ENCODE data around the gene ATXN3. TPM values are rescaled to one million over a fixed set of nuclear protein-coding genes. Genes with fewer than 3 reads are reported as not detected.

The ATXN3 gene
- 10 to 100 TPM; 30.3 to 30.5 TPM for total RNA-seq

DNA sequence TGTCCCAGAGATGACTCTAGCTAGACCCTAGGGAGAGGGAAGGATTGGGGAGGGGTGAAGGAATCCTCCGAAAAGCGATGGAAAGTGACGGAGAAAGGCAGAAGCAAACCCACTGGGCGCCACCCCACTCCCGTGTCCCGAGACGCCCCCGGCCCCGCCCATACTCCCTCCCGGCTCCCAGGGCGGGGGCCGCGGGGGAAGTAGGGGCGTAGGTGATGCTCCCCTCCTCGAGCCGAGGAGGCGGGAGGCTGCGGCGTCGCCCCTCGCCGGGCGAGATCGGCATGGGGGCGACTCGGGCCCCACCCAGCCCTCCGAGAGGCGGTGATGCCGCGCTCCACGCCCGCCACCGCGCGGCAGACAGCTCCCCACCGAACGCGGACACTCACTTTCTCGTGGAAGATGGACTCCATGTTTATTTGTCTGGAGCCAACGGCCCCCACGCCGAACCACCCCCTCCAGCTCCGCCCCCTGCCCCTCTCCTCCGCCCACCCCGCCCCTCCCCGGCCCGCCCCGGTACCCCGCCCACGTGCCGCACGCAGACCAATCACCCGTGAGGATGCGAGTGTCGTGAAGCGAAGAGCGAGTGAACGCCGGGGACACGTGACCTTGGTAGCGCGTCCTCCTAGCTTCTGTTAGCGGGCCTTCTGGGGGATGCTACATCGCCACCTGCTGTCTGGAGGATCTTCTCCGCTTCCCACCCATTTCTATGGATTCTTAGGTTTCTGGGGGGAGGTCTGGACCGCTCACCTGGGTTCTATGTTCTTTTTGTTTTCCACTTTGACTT lies at the start of gene ATXN3:
ATXN3 (minus strand) TSS at position 440 of the 784 bp plus-strand sequence; CDS start at position 410, 30 bp downstream.
- H3K27me3 Mint-ChIP-seq, result no peaks in the 10 kb centered on the region
- H3K4me1 Mint-ChIP-seq, result peaks cover 45% of the 10 kb centered on the region
- H3K9me3 Mint-ChIP-seq, result no peaks in the 10 kb centered on the region
- no peaks in the 10 kb centered on the region for H3K36me3 Mint-ChIP-seq
- DNase-seq, result peak; percentile 95
- H3K4me3 Mint-ChIP-seq, result peak within 1 kb of the TSS; percentile 99
- H3K27ac Mint-ChIP-seq, result peak within 1 kb of the TSS; percentile 91

DNA sequence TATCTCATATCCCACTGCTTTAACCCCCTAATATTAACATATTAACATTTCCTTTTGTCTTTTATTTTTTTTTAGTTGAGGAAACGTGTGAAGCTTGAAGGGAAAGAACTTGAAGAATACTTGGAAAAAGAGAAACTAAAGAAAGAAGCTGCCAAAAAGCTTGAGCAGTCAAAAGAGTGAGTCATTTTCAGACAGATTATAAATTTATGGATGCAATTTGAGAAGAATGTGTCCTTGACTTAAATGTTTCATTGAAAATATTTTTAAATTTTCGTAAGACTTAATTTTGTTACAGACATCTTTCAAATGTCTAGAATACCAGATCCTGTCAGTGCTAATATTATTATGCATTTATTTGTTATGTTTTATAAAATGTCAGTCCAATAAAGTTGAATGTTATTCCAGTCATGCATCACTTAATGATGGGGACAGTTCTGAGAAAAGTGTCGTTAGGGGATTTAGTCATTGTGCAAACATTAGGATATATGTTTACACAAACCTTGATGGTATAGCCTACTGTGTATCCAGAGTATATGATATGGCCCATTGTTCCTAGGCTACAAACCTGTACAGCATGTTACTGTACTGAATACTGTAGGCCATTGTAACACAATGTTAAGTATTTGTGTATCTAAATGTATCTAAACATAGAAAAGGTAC lies 48.0 kb upstream of the ATXN3 start:
- no peak for DNase-seq
- H3K4me1 Mint-ChIP-seq, result peaks cover 12% of the 10 kb centered on the region
- H3K27me3 Mint-ChIP-seq, result no peaks in the 10 kb centered on the region
- H3K9me3 Mint-ChIP-seq, result no peaks in the 10 kb centered on the region
- peaks cover 32% of the 10 kb centered on the region for H3K36me3 Mint-ChIP-seq
- H3K27ac Mint-ChIP-seq, result no peak overlapping the region
- H3K4me3 Mint-ChIP-seq, result no peak overlapping the region

DNA sequence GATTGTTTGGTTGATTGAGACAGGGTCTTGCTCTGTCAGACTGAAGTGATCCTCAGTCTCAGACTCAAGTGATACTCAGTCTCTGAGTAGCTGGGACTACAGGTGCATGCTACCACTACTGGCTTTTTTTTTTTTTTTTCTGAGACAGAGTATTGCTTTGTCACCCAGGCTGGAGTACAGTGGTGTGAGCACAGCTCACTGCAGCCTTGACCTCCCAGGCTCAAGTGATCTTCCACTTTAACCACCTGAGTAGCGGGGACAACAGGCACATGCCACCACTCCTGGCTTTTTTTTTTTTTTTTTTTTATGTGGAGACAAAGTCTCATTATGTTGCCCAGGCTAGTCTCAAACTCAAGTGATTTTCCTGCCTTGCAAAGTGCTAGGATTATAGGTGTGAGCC lies 47.2 kb upstream of the ATXN3 start:
- no peak overlapping the region for H3K27ac Mint-ChIP-seq
- H3K4me3 Mint-ChIP-seq, result no peak overlapping the region
- no peaks in the 10 kb centered on the region for H3K9me3 Mint-ChIP-seq
- no peak for DNase-seq
- peaks cover 10% of the 10 kb centered on the region for H3K4me1 Mint-ChIP-seq
- peaks cover 33% of the 10 kb centered on the region for H3K36me3 Mint-ChIP-seq
- H3K27me3 Mint-ChIP-seq, result no peaks in the 10 kb centered on the region

DNA sequence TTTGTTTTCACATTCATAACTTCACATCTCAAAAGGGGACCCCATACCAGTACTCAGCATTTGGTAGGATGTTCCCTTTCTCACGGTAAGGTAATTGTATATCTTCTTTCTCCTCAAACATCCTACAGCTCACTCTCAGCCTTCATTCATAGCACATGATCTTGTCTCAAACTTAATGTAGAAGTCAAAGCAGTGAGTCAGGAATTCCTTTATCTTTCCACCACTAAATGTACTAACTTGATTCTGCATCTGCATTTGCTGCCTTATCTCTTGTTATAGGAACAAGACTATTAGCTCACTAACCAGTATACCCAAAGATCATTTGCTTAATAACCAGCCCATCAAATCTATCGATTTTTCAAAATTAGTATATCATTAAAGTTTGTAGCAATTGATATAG lies 38.3 kb upstream of the ATXN3 start:
- no peaks in the 10 kb centered on the region for H3K4me1 Mint-ChIP-seq
- no peaks in the 10 kb centered on the region for H3K27me3 Mint-ChIP-seq
- H3K36me3 Mint-ChIP-seq, result peaks cover 32% of the 10 kb centered on the region
- no peak overlapping the region for H3K27ac Mint-ChIP-seq
- no peak overlapping the region for H3K4me3 Mint-ChIP-seq
- DNase-seq, result no peak
- no peaks in the 10 kb centered on the region for H3K9me3 Mint-ChIP-seq

DNA sequence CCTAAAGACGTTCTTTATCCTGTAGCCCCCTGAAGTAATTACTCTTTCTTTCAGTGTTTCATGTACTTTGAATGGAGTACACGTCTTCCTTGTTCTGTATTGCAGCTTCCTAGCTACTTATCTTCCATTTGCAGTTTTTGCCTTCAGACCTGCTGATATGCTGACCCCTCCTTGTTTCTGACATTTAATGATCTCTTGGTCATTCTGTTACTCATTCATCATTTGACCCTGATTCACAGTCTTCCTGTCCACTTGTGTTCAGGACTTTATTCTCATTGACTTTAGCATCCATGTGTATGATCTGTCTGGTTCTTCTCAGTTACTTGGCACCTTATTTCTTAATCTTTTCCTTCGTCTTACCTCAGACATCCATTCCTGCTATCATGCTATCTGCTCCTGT lies 37.6 kb upstream of the ATXN3 start:
- Mint-ChIP-seq H3K27me3 (no peaks in the 10 kb centered on the region), H3K4me3 (no peak overlapping the region), H3K27ac (no peak overlapping the region), H3K36me3 (peaks cover 30% of the 10 kb centered on the region), H3K9me3 (no peaks in the 10 kb centered on the region), H3K4me1 (no peaks in the 10 kb centered on the region)
- DNase-seq, result no peak

DNA sequence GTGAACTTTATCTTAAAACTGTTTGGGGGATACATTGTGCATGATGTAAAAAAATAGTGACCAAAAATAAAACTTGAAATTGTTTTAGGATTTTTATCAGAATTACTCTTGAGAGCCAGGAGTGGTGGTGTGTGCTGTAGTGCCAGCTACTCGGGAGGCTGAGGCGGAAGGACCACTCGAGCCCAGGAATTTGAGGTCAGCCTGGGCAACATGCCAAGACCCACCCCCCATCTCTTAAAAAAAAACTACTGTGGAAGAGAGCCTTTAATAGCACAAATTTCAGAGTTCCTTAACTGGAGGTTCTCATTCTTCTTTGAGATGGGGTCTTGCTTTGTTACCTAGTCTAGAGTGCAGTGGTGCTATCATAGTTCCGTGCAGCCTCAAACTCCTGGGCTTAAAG lies 36.9 kb upstream of the ATXN3 start:
- no peak overlapping the region for H3K4me3 Mint-ChIP-seq
- H3K27ac Mint-ChIP-seq, result no peak overlapping the region
- H3K36me3 Mint-ChIP-seq, result peaks cover 29% of the 10 kb centered on the region
- no peaks in the 10 kb centered on the region for H3K9me3 Mint-ChIP-seq
- no peaks in the 10 kb centered on the region for H3K4me1 Mint-ChIP-seq
- no peak for DNase-seq
- no peaks in the 10 kb centered on the region for H3K27me3 Mint-ChIP-seq

DNA sequence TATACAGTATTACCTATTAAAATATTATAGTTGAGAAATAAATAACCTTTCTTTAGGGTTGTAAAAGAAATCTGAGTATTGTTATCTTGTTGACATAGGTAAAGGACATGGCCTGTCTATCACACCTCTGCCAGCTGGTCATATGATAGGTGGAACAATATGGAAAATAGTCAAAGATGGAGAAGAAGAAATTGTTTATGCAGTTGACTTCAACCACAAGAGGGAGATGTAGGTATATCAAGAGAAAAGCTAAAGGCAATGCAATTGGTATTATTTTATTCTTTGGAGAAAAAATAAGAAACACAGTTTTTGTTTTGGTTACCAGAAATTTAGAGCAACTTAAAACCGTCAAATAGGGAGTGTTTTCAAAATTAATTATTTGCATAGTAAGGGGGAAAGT lies 28.9 kb upstream of the ATXN3 start:
- DNase-seq, result no peak
- H3K4me3 Mint-ChIP-seq, result no peak overlapping the region
- peaks cover 7% of the 10 kb centered on the region for H3K4me1 Mint-ChIP-seq
- H3K36me3 Mint-ChIP-seq, result peaks cover 17% of the 10 kb centered on the region
- no peaks in the 10 kb centered on the region for H3K27me3 Mint-ChIP-seq
- H3K27ac Mint-ChIP-seq, result no peak overlapping the region
- no peaks in the 10 kb centered on the region for H3K9me3 Mint-ChIP-seq

DNA sequence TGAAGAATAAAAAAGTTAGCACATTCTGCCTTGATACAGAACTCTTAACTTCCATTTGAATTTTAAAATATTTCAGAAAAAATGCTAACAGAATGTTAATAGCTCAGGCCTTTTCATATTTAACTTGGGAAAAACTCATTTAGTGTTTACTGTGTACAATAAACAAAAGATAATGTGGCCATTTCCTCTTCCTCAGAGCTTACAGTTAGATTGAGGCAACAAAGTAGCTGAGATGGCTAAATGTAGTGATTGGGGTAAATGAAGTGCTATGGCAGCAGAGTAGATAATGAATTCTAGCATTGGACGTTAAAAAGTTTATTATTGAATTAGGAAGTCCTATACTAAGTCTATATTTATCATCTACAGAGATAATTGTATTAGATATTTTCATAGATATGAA lies 28.1 kb upstream of the ATXN3 start:
- Mint-ChIP-seq H3K27me3 (no peaks in the 10 kb centered on the region), H3K9me3 (no peaks in the 10 kb centered on the region), H3K36me3 (peaks cover 17% of the 10 kb centered on the region), H3K27ac (no peak overlapping the region), H3K4me3 (no peak overlapping the region), H3K4me1 (peaks cover 11% of the 10 kb centered on the region)
- no peak for DNase-seq

DNA sequence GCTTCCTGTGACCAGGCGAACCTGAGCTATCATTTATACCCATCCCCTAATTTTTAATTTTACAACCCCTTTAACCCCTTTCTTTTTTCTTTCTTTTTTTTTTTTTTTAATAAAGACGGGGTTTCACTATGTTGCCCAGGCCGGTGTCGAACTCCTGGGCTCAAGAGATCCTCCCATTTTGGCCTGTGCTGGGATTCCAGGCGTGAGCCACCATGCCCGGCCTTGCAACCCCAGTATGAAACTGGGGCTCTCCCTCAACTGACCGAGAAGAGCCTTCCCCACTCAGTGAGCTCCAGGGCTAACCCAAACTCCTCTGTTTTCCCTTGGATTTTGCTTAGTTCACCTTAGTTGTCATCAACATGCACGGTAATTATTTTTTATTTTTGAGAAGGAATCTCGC lies 16.4 kb upstream of the ATXN3 start:
- peak overlapping the region; percentile 99 for H3K4me3 Mint-ChIP-seq

DNA sequence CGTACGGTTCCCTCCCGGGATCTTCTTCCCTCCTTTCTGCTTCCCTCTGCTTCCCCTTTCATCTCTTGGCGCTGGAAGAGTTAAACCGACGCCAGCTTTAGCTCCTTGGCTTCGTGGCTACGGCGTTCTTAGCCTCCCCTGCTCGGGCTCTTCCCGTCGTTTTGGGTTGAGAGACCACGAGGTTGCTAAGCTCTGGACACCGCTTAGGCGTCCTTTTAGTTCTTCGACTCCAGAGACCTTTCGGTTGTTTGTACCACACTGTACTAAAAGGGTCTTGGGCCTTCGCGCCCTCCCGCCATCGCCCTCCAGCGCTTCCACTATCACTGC lies 15.9 kb upstream of the ATXN3 start:
- no peaks in the 10 kb centered on the region for H3K9me3 Mint-ChIP-seq
- H3K27me3 Mint-ChIP-seq, result no peaks in the 10 kb centered on the region
- peaks cover 36% of the 10 kb centered on the region for H3K4me1 Mint-ChIP-seq
- no peak for DNase-seq
- H3K4me3 Mint-ChIP-seq, result peak overlapping the region; percentile 99
- H3K27ac Mint-ChIP-seq, result peak overlapping the region; percentile 99
- peaks cover 44% of the 10 kb centered on the region for H3K36me3 Mint-ChIP-seq

More for the DNA sequence above, 16.4 kb upstream of the ATXN3 start:
- DNase-seq, result no peak
- H3K27ac Mint-ChIP-seq, result peak overlapping the region; percentile 99
- H3K4me1 Mint-ChIP-seq, result peaks cover 38% of the 10 kb centered on the region
- H3K27me3 Mint-ChIP-seq, result no peaks in the 10 kb centered on the region
- H3K9me3 Mint-ChIP-seq, result no peaks in the 10 kb centered on the region
- H3K36me3 Mint-ChIP-seq, result peaks cover 46% of the 10 kb centered on the region

DNA sequence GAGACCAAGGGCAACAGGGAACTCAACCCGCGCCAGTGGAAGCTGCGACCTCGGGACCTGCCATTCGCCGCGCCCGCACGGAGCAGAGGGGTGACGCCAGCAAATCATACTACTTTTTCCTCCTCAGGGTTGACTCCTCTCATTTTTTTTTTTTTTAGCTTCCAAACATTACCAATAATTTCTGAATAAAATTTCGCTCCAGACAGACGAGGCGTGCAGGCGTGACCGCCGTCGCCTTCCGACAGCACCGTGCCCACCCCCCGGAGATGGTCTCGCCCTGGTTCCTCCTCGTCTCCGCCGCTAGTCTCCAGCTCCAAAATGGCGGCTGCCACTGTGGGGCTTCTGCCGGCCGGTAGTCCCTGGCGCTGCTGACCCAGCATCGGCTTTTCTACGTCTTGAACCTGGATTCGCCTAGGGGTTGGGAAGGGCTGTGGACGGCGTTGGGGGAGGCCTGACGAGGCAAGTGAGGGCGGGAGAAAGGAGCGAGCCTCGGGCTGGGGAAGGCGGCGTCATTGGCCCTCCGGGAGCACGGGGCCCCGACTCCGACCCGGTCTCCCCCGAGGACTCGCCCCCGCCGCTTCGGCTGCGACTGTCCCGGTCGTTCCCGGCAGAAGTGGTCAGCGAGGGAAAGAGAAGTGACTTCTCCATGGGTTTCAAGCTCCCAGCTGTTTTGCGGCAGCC lies 15.4 kb upstream of the ATXN3 start, which contains the start of the genes CPSF2 and NDUFB1:
CPSF2 (plus strand) TSS at position 300 of the 681 bp plus-strand sequence. CDS start 9,016 bp downstream, outside the sequence.
NDUFB1 (minus strand) TSS at position 37 of the 681 bp plus-strand sequence. CDS start 4,069 bp downstream, outside the sequence.
- peak within 1 kb of the TSS; percentile 99 for H3K4me3 Mint-ChIP-seq
- H3K27ac Mint-ChIP-seq, result peak within 1 kb of the TSS; percentile 99
- DNase-seq, result peak; percentile 85
- H3K4me1 Mint-ChIP-seq, result peaks cover 30% of the 10 kb centered on the region
- peaks cover 41% of the 10 kb centered on the region for H3K36me3 Mint-ChIP-seq
- H3K9me3 Mint-ChIP-seq, result no peaks in the 10 kb centered on the region
- H3K27me3 Mint-ChIP-seq, result no peaks in the 10 kb centered on the region

DNA sequence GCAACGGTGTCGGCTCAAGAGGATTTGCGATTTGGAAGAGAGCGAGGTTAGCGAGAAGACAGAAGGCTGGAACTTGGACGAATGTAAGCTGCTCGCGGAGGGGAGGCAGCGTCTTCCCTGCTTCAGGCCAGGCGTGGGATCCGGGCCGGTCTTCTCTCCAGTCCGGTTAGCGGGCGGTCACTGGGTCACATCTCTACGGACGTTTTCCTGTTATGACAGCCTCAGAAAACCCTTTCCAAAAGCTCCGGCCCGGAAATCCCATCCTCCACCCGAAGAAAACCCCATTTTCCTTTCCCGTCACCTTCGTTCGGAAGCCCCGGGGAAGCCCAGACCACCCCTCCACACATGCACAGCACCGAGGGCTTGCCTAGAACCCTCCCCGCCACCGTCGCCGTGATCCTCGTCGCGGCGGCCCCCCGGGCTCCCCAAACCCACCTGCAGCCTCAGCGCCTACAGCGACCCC lies 14.9 kb upstream of the ATXN3 start:
- peak overlapping the region; percentile 99 for H3K27ac Mint-ChIP-seq
- no peaks in the 10 kb centered on the region for H3K9me3 Mint-ChIP-seq
- peaks cover 39% of the 10 kb centered on the region for H3K36me3 Mint-ChIP-seq
- peaks cover 30% of the 10 kb centered on the region for H3K4me1 Mint-ChIP-seq
- peak overlapping the region; percentile 99 for H3K4me3 Mint-ChIP-seq
- H3K27me3 Mint-ChIP-seq, result no peaks in the 10 kb centered on the region
- no peak for DNase-seq

DNA sequence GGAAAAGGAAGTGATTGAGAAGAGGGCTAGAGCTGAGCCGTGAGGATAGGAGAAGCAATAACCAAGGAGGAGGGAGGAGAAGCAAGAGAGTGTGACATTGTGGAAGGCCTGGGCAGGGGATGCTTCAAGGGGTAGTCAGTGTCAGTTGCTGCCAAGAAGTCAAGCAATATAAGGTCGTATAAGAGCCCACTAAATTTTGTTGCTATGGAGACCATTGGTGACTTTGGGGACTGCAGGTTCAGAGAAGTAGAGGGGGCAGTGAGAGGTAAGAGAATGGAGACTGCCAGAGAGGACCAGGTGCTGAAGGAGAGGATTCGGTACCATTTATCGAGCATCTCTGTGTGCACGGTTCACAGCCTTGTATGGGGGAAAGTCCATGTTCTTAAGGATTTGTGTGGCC lies 3.1 kb upstream of the ATXN3 start:
- no peak overlapping the region for H3K4me3 Mint-ChIP-seq
- peaks cover 32% of the 10 kb centered on the region for H3K4me1 Mint-ChIP-seq
- H3K27me3 Mint-ChIP-seq, result no peaks in the 10 kb centered on the region
- no peak for DNase-seq
- H3K27ac Mint-ChIP-seq, result no peak overlapping the region
- no peaks in the 10 kb centered on the region for H3K9me3 Mint-ChIP-seq
- no peaks in the 10 kb centered on the region for H3K36me3 Mint-ChIP-seq

DNA sequence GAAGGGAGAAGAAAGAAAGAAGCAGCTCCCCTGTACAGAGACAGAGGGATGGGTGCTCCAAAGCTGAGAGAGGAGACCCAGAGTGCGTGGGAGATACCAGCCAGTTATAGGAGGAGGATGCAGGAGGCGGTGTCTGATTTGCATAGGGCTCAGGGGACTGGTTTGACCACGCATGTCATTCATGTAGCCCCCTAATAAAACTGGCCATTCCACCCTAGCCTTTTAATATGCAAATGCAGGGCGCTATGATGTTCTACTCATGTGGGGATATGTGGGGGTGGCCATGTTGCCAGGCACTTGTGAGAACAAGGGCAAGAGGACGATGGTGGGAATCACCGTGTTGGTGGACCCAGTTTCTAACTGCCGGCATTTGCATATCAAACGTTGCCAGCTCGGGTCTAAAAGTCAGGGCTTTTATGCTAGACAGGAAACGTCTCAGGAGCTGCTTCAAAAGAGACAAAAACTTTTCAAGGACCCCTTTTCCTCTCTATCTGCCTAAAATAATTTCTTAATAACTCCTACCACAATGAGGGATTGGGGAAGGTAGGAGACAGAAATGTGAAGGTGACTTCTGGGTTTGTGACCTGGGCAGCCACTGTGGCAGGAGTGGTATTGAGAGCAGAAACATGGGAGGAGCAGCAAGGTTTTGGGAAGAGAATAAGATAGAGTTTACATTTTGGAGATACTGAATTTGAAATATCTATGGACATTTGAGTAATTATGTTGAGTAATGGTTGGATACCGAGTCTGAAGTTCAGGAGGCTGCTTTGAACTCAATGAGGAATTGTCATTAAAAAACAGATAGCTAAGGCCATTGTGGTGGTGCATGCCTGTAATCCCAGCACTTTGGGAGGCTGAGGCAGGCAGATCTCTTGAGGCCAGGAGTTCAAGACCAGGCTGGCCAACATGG lies 2.2 kb upstream of the ATXN3 start:
- Mint-ChIP-seq H3K27me3 (no peaks in the 10 kb centered on the region), H3K4me3 (peak overlapping the region; percentile 68), H3K27ac (peak overlapping the region; percentile 90), H3K36me3 (no peaks in the 10 kb centered on the region), H3K9me3 (no peaks in the 10 kb centered on the region), H3K4me1 (peaks cover 34% of the 10 kb centered on the region)
- DNase-seq, result peak; percentile 58

Data from activated naive CD8-positive, alpha-beta T cell treated with anti-CD3 and anti-CD28 coated beads for 36 hours (primary cell).